Esophagus (tissue), 2 donors: ENCODE data around the gene MAF. TPM values are rescaled to one million over a fixed set of nuclear protein-coding genes. Genes with fewer than 3 reads are reported as not detected.

ENCODE experiments used
- H3K27ac ChIP-seq, 2 donors: one replicate each; pipeline ENCODE4 v1.5.1; 2013; ENCODE audit warnings: low read depth in 2 of 2, mild to moderate bottlenecking in 2 of 2, inconsistent platforms in 1 of 2, low read length in 1 of 2, moderate library complexity in 1 of 2
- H3K27me3 ChIP-seq, 2 donors: one replicate each; pipeline ENCODE4 v1.6.1; 2013; ENCODE audit warnings: low read length in 2 of 2, control low read depth in 1 of 2, mild to moderate bottlenecking in 1 of 2; ENCODE audit not compliant: insufficient read depth in 2 of 2, control insufficient read depth in 1 of 2
- H3K36me3 ChIP-seq, 2 donors: one replicate each; pipeline ENCODE4 v1.6.1; 2013; ENCODE audit warnings: low read length in 1 of 2; ENCODE audit not compliant: control insufficient read depth in 2 of 2, insufficient read depth in 2 of 2
- H3K4me1 ChIP-seq, 2 donors: one replicate each; pipeline ENCODE4 v1.6.1; 2013; ENCODE audit warnings: low read length in 1 of 2; ENCODE audit not compliant: control insufficient read depth in 2 of 2, insufficient read depth in 2 of 2
- H3K4me3 ChIP-seq, 2 donors: one replicate each; pipeline ENCODE4 v1.5.1; 2013; ENCODE audit warnings: low read length in 2 of 2, mild to moderate bottlenecking in 2 of 2, low read depth in 1 of 2, moderate library complexity in 1 of 2
- H3K9me3 ChIP-seq, 2 donors: one replicate each; pipeline ENCODE4 v1.6.1; 2013; ENCODE audit warnings: mild to moderate bottlenecking in 2 of 2, low read depth in 1 of 2, low read length in 1 of 2, moderate library complexity in 1 of 2; ENCODE audit not compliant: control insufficient read depth in 2 of 2, insufficient read depth in 1 of 2
- WGBS, 2 donors: extraction: QIAGEN DNeasy Blood & Tissue Kit; methylation state at CpG; one replicate each; pipeline ENCODE4 v1.1.7; 2013; 5-methylcytosine and 5-hydroxymethylcytosine counted together
- polyA plus RNA-seq, 2 donors: library from polyadenylated mRNA; stranded (reverse); fragments of 200-250 nt; gene quantifications; one replicate each; pipeline ENCODE4 v1.2.3, GENCODE V29; 2013
- donor health status: healthy with polysubstance abuse.
- donor health status: Bipolar disorder and iron deficiency.

Gene MAF
- polyA plus RNA-seq, 2 donors, result 11.0 to 12.2 TPM

DNA sequence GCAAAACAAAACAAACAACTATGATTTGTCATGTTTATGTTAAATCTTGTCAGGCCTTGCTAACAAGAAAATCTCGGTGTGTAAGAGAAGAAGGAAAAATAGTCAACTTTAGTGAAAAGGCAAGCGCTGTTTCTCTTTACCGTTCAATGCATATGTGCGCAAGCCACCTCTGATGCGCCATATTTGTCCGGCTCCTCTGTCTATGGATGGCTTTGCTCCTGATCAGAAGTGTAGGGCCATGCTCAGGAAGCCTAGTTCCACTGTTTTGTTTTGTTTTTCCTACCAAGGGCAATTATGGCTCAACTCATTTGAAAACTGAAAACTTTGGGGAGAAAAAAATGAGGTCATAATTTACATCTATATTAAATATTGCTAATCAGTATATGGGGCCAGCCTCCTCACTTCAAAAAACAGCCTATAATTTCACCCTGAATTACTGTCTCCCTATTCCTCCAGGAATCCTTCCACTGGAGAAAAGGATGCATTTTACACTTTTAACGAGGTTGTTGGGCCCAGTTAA, 4.5 kb downstream of the MAF start:
- WGBS, 2 donors, result 66 to 71% methylated on average over 7 of the region's 7 CpGs
- Histone ChIP-seq H3K27ac (peak overlapping the region; percentile 29 to 30), H3K4me1 (peaks cover 0 to 2% of the 10 kb centered on the region in 2 donors), H3K27me3 (no peaks in the 10 kb centered on the region), H3K36me3 (peaks cover 2 to 8% of the 10 kb centered on the region in 2 donors), H3K9me3 (no peaks in the 10 kb centered on the region), H3K4me3 (peak overlapping the region; percentile 27 to 93)

- Histone ChIP-seq H3K4me3 (no peak overlapping the region), H3K4me1 (peaks cover 0 to 2% of the 10 kb centered on the region in 2 donors), H3K36me3 (peaks cover 2 to 8% of the 10 kb centered on the region in 2 donors), H3K27me3 (no peaks in the 10 kb centered on the region), H3K9me3 (no peaks in the 10 kb centered on the region), H3K27ac (no peak overlapping the region)
- 28 to 40% methylated on average over 5 of the region's 5 CpGs for WGBS, 2 donors
Measured at GRCh38 chr16:79595231-79595641, 5.3 kb downstream of the MAF start.

- no peaks in the 10 kb centered on the region for H3K27me3 ChIP-seq
- 80 to 85% methylated on average over 8 of the region's 8 CpGs for WGBS, 2 donors
- H3K36me3 ChIP-seq, result peaks cover 2 to 6% of the 10 kb centered on the region in 2 donors
- peak overlapping the region in 1 of 2 donors; percentile 36 for H3K27ac ChIP-seq
- H3K9me3 ChIP-seq, result no peaks in the 10 kb centered on the region
- H3K4me1 ChIP-seq, result peaks cover 2 to 5% of the 10 kb centered on the region in 2 donors
- no peak overlapping the region for H3K4me3 ChIP-seq
Measured at GRCh38 chr16:79593754-79594153, 6.8 kb downstream of the MAF start.

DNA sequence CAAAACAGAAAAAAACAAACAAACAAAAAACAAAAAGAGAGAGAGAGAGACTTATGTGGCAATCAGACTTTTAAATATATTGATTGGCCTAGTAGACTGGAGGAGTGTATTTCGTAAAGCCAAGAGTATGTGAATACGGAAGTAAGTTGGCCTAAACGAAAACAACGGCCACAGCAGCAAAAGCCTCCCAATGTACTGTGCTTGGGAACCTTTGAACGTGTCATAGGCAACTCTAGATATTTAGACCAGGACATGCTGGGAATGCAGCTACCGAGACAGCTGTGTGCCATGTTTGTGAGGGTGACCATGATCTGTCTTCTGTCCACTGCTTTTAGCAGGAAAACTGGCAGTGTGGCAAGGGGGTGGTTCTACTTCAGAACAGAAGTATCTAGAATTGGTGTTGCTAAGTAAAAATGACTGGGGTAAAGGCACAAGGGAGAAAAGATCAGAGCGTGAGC, 7.4 kb downstream of the MAF start:
- Histone ChIP-seq H3K27me3 (no peaks in the 10 kb centered on the region), H3K9me3 (no peaks in the 10 kb centered on the region), H3K36me3 (peaks cover 2 to 4% of the 10 kb centered on the region in 2 donors), H3K27ac (peak overlapping the region; percentile 64 to 68), H3K4me3 (no peak overlapping the region), H3K4me1 (peaks cover 2 to 5% of the 10 kb centered on the region in 2 donors)
- 81 to 84% methylated on average over 7 of the region's 7 CpGs for WGBS, 2 donors

DNA sequence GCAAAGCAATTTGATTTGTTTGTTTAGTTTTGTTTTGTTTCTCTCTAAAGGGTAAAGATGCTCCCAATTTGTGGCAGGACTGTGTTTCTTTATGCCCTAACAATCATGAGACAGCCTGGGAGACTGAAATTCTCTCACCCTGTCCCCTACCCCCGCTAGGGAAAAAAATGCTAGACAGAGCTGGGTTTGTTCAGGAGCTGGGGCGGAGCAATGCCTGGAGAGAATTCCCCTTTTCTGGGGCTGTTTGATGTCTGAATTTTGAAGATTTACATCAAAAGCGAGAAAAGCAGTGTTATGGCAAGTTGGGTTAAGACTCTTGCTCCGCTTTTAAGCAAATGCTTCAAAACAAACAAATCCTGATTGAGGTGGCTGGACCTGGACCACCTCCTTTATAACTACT, 8.4 kb downstream of the MAF start:
- Histone ChIP-seq H3K9me3 (no peaks in the 10 kb centered on the region), H3K4me1 (peaks cover 2 to 5% of the 10 kb centered on the region in 2 donors), H3K4me3 (no peak overlapping the region), H3K27me3 (no peaks in the 10 kb centered on the region), H3K27ac (no peak overlapping the region), H3K36me3 (peaks cover 2 to 4% of the 10 kb centered on the region in 2 donors)
- 83 to 86% methylated on average over 4 of the region's 4 CpGs for WGBS, 2 donors

- Histone ChIP-seq H3K9me3 (no peaks in the 10 kb centered on the region), H3K27me3 (no peaks in the 10 kb centered on the region), H3K4me3 (peak overlapping the region; percentile 17 to 42), H3K36me3 (peaks cover 0 to 4% of the 10 kb centered on the region in 2 donors), H3K4me1 (peaks cover 0 to 5% of the 10 kb centered on the region in 2 donors), H3K27ac (peak overlapping the region in 1 of 2 donors; percentile 6)
- 11 to 12% methylated on average over 42 to 43 of the region's 43 CpGs for WGBS, 2 donors
Measured at GRCh38 chr16:79589601-79590102, 10.9 kb downstream of the MAF start.

GRCh38 chr16:79587897-79588296, 12.6 kb downstream of the MAF start:
- Histone ChIP-seq H3K4me3 (no peak overlapping the region), H3K4me1 (peaks cover 0 to 5% of the 10 kb centered on the region in 2 donors), H3K27me3 (no peaks in the 10 kb centered on the region), H3K9me3 (no peaks in the 10 kb centered on the region), H3K27ac (no peak overlapping the region), H3K36me3 (no peaks in the 10 kb centered on the region)
- 72 to 80% methylated on average over 9 of the region's 9 CpGs for WGBS, 2 donors

DNA sequence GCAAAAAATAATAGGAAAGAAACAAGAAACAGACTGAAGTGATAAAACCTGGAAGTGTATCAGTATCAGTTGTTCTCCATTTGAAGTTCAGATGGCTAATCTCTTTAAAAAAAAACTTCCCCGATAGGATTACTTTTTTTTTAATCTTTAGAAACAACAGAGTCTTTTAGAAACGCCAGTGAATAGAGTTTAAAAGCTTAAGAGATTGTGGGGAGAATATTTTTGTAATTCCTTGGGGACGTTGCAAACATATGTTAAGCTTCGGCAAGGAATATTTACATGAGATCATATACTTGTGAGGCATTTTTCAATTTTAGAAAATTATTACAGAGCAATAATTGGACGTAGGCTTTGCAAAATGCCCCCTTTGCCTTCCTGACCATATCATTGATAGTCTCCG, 13.2 kb downstream of the MAF start:
- Histone ChIP-seq H3K9me3 (no peaks in the 10 kb centered on the region), H3K27ac (no peak overlapping the region), H3K36me3 (no peaks in the 10 kb centered on the region), H3K27me3 (no peaks in the 10 kb centered on the region), H3K4me3 (no peak overlapping the region), H3K4me1 (peaks cover 0 to 5% of the 10 kb centered on the region in 2 donors)
- 78 to 82% methylated on average over 6 of the region's 6 CpGs for WGBS, 2 donors

GRCh38 chr16:79582789-79583188, 17.7 kb downstream of the MAF start:
- H3K9me3 ChIP-seq, result no peaks in the 10 kb centered on the region
- no peaks in the 10 kb centered on the region for H3K4me1 ChIP-seq
- H3K36me3 ChIP-seq, result no peaks in the 10 kb centered on the region
- H3K27ac ChIP-seq, result no peak overlapping the region
- H3K4me3 ChIP-seq, result no peak overlapping the region
- WGBS, 2 donors, result 81 to 83% methylated on average over 6 of the region's 6 CpGs
- peaks cover 0 to 3% of the 10 kb centered on the region in 2 donors for H3K27me3 ChIP-seq
